Measurements from ENCODE around the gene SYNJ2. TPM values are rescaled to one million over a fixed set of nuclear protein-coding genes. Genes with fewer than 3 reads are reported as not detected.

SYNJ2 gene
- total and polyA plus RNA-seq, 2 experiments from 2014 or later: 20.5 to 28.6 TPM

GRCh38 chr6:158077676-158078075, 96.0 kb downstream of the SYNJ2 start:
- Histone ChIP-seq H3K27ac (no peak overlapping the region), H3K9ac (no peak overlapping the region), H3K27me3 (replicated peaks; ENCODE audit: insufficient read depth) (no peaks in the 10 kb centered on the region), H3K9me2 (ENCODE audit: insufficient read depth) (no peaks in the 10 kb centered on the region), H3K4me2 (ENCODE audit: unreplicated experiment) (no peak overlapping the region), H3K4me3 (no peak overlapping the region), H2AFZ (no peak overlapping the region), H3K79me2 (ENCODE audit: insufficient read depth) (no peaks in the 10 kb centered on the region; the same call in 1 of the 2 replicates), H3F3A (ENCODE audit: insufficient read depth) (0 out of 2 replicates have a peak, but pooled peaks cover 2% of the 10 kb centered on the region), H3K9me3 (ENCODE audit: low read depth) (no peaks in the 10 kb centered on the region), H3K36me3 (ENCODE audit: low read depth) (peaks cover 45% of the 10 kb centered on the region; the same call in 1 of the 2 replicates), H3K4me1 (ENCODE audit: insufficient read depth) (no peaks in the 10 kb centered on the region), H4K20me1 (ENCODE audit: insufficient read depth) (no peaks in the 10 kb centered on the region)
- TF ChIP-seq EZH2phosphoT487 (IDR thresholded peaks at IDR 0.05; ENCODE audit: insufficient read depth, low read depth): no peak
- no peak for TF ChIP-seq EZH2 (IDR thresholded peaks at IDR 0.05; ENCODE audit: insufficient read depth, poor library complexity, severe bottlenecking)
- WGBS, 2 experiments (ENCODE audit: low coverage in 1 of 2, low lambda C conversion rate in 2 of 2, missing lambda C conversion rate in 2 of 2): 95% methylated on average over 10 of the region's 10 CpGs
- no peak for DNase-seq
- in situ Hi-C loops (cut with MboI): no loop called here

- Histone ChIP-seq H3K9me3 (ENCODE audit: low read depth) (no peaks in the 10 kb centered on the region), H3K9me2 (ENCODE audit: insufficient read depth) (no peaks in the 10 kb centered on the region), H3K27ac (no peak overlapping the region), H3K4me2 (ENCODE audit: unreplicated experiment) (no peak overlapping the region), H3K4me3 (no peak overlapping the region), H3K9ac (no peak overlapping the region), H3F3A (ENCODE audit: insufficient read depth) (no peaks in the 10 kb centered on the region), H3K27me3 (replicated peaks; ENCODE audit: insufficient read depth) (no peaks in the 10 kb centered on the region), H3K4me1 (ENCODE audit: insufficient read depth) (no peaks in the 10 kb centered on the region), H4K20me1 (ENCODE audit: insufficient read depth) (no peaks in the 10 kb centered on the region), H3K79me2 (ENCODE audit: insufficient read depth) (no peaks in the 10 kb centered on the region), H3K36me3 (ENCODE audit: low read depth) (peaks cover 45% of the 10 kb centered on the region; the same call in 1 of the 2 replicates), H2AFZ (no peak overlapping the region)
- no peak for DNase-seq
- WGBS, 2 experiments (ENCODE audit: low coverage in 1 of 2, low lambda C conversion rate in 2 of 2, missing lambda C conversion rate in 2 of 2): 89 to 91% methylated on average over 7 of the region's 7 CpGs
- in situ Hi-C loops (cut with MboI): no loop called here
- TF ChIP-seq EZH2phosphoT487 (IDR thresholded peaks at IDR 0.05; ENCODE audit: insufficient read depth, low read depth): no peak
- TF ChIP-seq EZH2 (IDR thresholded peaks at IDR 0.05; ENCODE audit: insufficient read depth, poor library complexity, severe bottlenecking): no peak
These were observed 96.7 kb downstream of the SYNJ2 start for GRCh38 chr6:158078320-158078719.

GRCh38 chr6:158080849-158081656, 99.4 kb downstream of the SYNJ2 start:
- H3K9me3 ChIP-seq (ENCODE audit: low read depth): no peaks in the 10 kb centered on the region
- H3K36me3 ChIP-seq (ENCODE audit: low read depth): peaks cover 63% of the 10 kb centered on the region; the same call in 1 of the 2 replicates

GRCh38 chr6:158081657-158081935, 99.9 kb downstream of the SYNJ2 start:
- Histone ChIP-seq H3K4me3 (no peak overlapping the region), H3F3A (ENCODE audit: insufficient read depth) (no peaks in the 10 kb centered on the region), H4K20me1 (ENCODE audit: insufficient read depth) (no peaks in the 10 kb centered on the region), H2AFZ (no peak overlapping the region), H3K79me2 (ENCODE audit: insufficient read depth) (no peaks in the 10 kb centered on the region), H3K4me1 (ENCODE audit: insufficient read depth) (no peaks in the 10 kb centered on the region; the same call in 1 of the 2 replicates), H3K9ac (no peak overlapping the region), H3K27ac (no peak overlapping the region), H3K9me2 (ENCODE audit: insufficient read depth) (no peaks in the 10 kb centered on the region), H3K36me3 (ENCODE audit: low read depth) (peaks cover 57% of the 10 kb centered on the region), H3K27me3 (replicated peaks; ENCODE audit: insufficient read depth) (no peaks in the 10 kb centered on the region), H3K4me2 (ENCODE audit: unreplicated experiment) (no peak overlapping the region), H3K9me3 (ENCODE audit: low read depth) (no peaks in the 10 kb centered on the region)
- 97 to 99% methylated on average over 6 of the region's 6 CpGs for WGBS, 2 experiments (ENCODE audit: low coverage in 1 of 2, low lambda C conversion rate in 2 of 2, missing lambda C conversion rate in 2 of 2)
- DNase-seq: no peak
- no peak for TF ChIP-seq EZH2 (IDR thresholded peaks at IDR 0.05; ENCODE audit: insufficient read depth, poor library complexity, severe bottlenecking)
- no peak for TF ChIP-seq EZH2phosphoT487 (IDR thresholded peaks at IDR 0.05; ENCODE audit: insufficient read depth, low read depth)
- in situ Hi-C loops (cut with MboI): no loop called here

More at GRCh38 chr6:158080849-158081656, 99.4 kb downstream of the SYNJ2 start:
- H3K4me1 ChIP-seq (ENCODE audit: insufficient read depth): no peaks in the 10 kb centered on the region
- H3K27me3 ChIP-seq (replicated peaks; ENCODE audit: insufficient read depth): no peaks in the 10 kb centered on the region
- H3F3A ChIP-seq (ENCODE audit: insufficient read depth): no peaks in the 10 kb centered on the region
- no peaks in the 10 kb centered on the region for H3K79me2 ChIP-seq (ENCODE audit: insufficient read depth)
- no peak for DNase-seq
- no peaks in the 10 kb centered on the region for H4K20me1 ChIP-seq (ENCODE audit: insufficient read depth)
- H2AFZ ChIP-seq: no peak overlapping the region
- 89 to 90% methylated on average over 18 of the region's 18 CpGs for WGBS, 2 experiments (ENCODE audit: low coverage in 1 of 2, low lambda C conversion rate in 2 of 2, missing lambda C conversion rate in 2 of 2)
- in situ Hi-C loops (cut with MboI): no loop called here
- H3K4me3 ChIP-seq: no peak overlapping the region
- no peak overlapping the region for H3K9ac ChIP-seq
- TF ChIP-seq EZH2 (IDR thresholded peaks at IDR 0.05; ENCODE audit: insufficient read depth, poor library complexity, severe bottlenecking) (no peak), EZH2phosphoT487 (IDR thresholded peaks at IDR 0.05; ENCODE audit: insufficient read depth, low read depth) (no peak)
- no peak overlapping the region for H3K27ac ChIP-seq
- no peak overlapping the region for H3K4me2 ChIP-seq (ENCODE audit: unreplicated experiment)
- H3K9me2 ChIP-seq (ENCODE audit: insufficient read depth): no peaks in the 10 kb centered on the region
